Cardiac muscle cell (in vitro differentiated cells and primary cell): Measurements from ENCODE around the gene ERC1. TPM values are rescaled to one million over a fixed set of nuclear protein-coding genes. Genes with fewer than 3 reads are reported as not detected.
A peak's percentile ranks its signal among the peaks of the same experiment; 100 is the strongest.
"Not testable (repeated sequence)": the region's sequence is repeated elsewhere in the genome, so short reads cannot be mapped to it uniquely, and the experiment has no call there.

Source experiments
- DNase-seq, 2 donors: peaks; one replicate each; pipeline versions ENCODE4 v3.0.0 to v3.0.0-alpha.2; 2010 to 2017; ENCODE audit warnings: low read depth in 1 of 2, low spot score in 1 of 2
- H3K27ac ChIP-seq: fragments of 200-600 bp; sonication (generic); 2 replicates; pipeline ENCODE4 v1.5.1; 2016
- H3K27me3 ChIP-seq: fragments of 200-600 bp; sonication (generic); 2 replicates; pipeline ENCODE4 v1.6.0; 2016; ENCODE audit warnings: control low read depth
- H3K36me3 ChIP-seq: fragments of 200-600 bp; sonication (generic); 2 replicates; pipeline ENCODE4 v1.5.1; 2016; ENCODE audit warnings: control low read depth
- H3K4me1 ChIP-seq: fragments of 200-600 bp; sonication (generic); 2 replicates; pipeline ENCODE4 v1.8.1; 2017; ENCODE audit warnings: low read depth, mild to moderate bottlenecking, mixed run types
- H3K4me3 ChIP-seq: fragments of 200-600 bp; sonication (generic); 2 replicates; pipeline ENCODE4 v1.5.1; 2016; ENCODE audit warnings: mild to moderate bottlenecking
- H3K9me3 ChIP-seq: fragments of 200-600 bp; sonication (generic); 2 replicates; pipeline ENCODE4 v1.5.1; 2017; ENCODE audit warnings: low read depth, mild to moderate bottlenecking, control low read depth
- polyA plus RNA-seq: library from polyadenylated mRNA; unstranded; fragments of >200 nt; fragmentation: Nextera tagmentation; extraction: Ambion mirVana; gene quantifications from 2 replicates; pipeline ENCODE4 v1.2.1, GENCODE V29; 2016
- total RNA-seq: library from RNA; depleted of rRNA; stranded (reverse); fragments of >200 nt; gene quantifications from 2 replicates; pipeline ENCODE4 v1.2.3, GENCODE V29; 2016
- TF ChIP-seq, protein P1 (sequence below): IDR thresholded peaks from 2 replicates; pipeline ENCODE4 v1.5.1; 2012; ENCODE audit warnings: low read depth, mild to moderate bottlenecking, low read length

The ERC1 gene
- total and polyA plus RNA-seq, 2 experiments from 2014 or later = 34.1 to 46.3 TPM

- Histone ChIP-seq H3K27ac (no peak overlapping the region), H3K9me3 (no peaks in the 10 kb centered on the region), H3K4me3 (no peak overlapping the region), H3K36me3 (no peaks in the 10 kb centered on the region), H3K4me1 (no peaks in the 10 kb centered on the region), H3K27me3 (no peaks in the 10 kb centered on the region)
- DNase-seq = no peak
- TF ChIP-seq, protein P1, sequence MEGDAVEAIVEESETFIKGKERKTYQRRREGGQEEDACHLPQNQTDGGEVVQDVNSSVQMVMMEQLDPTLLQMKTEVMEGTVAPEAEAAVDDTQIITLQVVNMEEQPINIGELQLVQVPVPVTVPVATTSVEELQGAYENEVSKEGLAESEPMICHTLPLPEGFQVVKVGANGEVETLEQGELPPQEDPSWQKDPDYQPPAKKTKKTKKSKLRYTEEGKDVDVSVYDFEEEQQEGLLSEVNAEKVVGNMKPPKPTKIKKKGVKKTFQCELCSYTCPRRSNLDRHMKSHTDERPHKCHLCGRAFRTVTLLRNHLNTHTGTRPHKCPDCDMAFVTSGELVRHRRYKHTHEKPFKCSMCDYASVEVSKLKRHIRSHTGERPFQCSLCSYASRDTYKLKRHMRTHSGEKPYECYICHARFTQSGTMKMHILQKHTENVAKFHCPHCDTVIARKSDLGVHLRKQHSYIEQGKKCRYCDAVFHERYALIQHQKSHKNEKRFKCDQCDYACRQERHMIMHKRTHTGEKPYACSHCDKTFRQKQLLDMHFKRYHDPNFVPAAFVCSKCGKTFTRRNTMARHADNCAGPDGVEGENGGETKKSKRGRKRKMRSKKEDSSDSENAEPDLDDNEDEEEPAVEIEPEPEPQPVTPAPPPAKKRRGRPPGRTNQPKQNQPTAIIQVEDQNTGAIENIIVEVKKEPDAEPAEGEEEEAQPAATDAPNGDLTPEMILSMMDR = no peak
These were observed 235.9 kb downstream of the ERC1 start for GRCh38 chr12:1226951-1227350.

GRCh38 chr12:1234073-1234472, 243.1 kb downstream of the ERC1 start:
- Histone ChIP-seq H3K27ac (no peak overlapping the region), H3K36me3 (peaks cover 9% of the 10 kb centered on the region), H3K9me3 (no peaks in the 10 kb centered on the region), H3K4me3 (no peak overlapping the region), H3K27me3 (no peaks in the 10 kb centered on the region), H3K4me1 (no peaks in the 10 kb centered on the region)
- DNase-seq = peak; percentile 14 to 18
- TF ChIP-seq, protein P1 = no peak

- peak in 1 of 2 donors; percentile 2 for DNase-seq
- H3K9me3 ChIP-seq = no peaks in the 10 kb centered on the region
- H3K36me3 ChIP-seq = no peaks in the 10 kb centered on the region
- no peak overlapping the region for H3K27ac ChIP-seq
- H3K4me3 ChIP-seq = no peak overlapping the region
- TF ChIP-seq, protein P1 = no peak
- H3K4me1 ChIP-seq = peaks cover 19% of the 10 kb centered on the region
- no peaks in the 10 kb centered on the region for H3K27me3 ChIP-seq
These were observed 255.6 kb downstream of the ERC1 start for GRCh38 chr12:1246637-1247036.

DNA sequence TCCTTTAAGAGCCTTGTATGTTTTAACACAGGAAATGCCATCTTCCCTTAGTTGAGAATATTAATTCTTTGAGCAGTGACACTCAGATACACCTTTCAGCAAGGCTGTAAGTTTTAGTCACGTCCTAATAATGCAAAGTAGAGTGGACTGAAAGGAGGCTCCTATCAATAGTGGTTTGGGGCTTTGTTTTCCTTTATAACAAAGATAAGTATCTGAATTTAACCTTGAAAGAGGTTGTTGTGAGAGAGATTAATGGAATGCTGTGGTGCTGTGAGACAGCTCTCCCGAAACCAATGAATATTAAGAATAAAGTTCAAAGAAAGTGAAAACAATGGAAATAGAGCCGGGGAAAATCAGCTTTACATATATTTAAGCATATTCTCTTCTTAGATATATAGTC, 259.6 kb downstream of the ERC1 start:
- Histone ChIP-seq H3K27ac (peak overlapping the region; percentile 52), H3K4me3 (no peak overlapping the region), H3K27me3 (no peaks in the 10 kb centered on the region), H3K4me1 (peaks cover 30% of the 10 kb centered on the region), H3K9me3 (no peaks in the 10 kb centered on the region), H3K36me3 (no peaks in the 10 kb centered on the region)
- no peak for DNase-seq
- TF ChIP-seq, protein P1 = no peak

GRCh38 chr12:1252758-1253157, 261.7 kb downstream of the ERC1 start:
- Histone ChIP-seq H3K27me3 (no peaks in the 10 kb centered on the region), H3K9me3 (no peaks in the 10 kb centered on the region), H3K36me3 (no peaks in the 10 kb centered on the region), H3K4me3 (no peak overlapping the region), H3K27ac (no peak overlapping the region), H3K4me1 (peaks cover 30% of the 10 kb centered on the region)
- TF ChIP-seq, protein P1 = no peak
- no peak for DNase-seq

- DNase-seq, H3K4me3 ChIP-seq, H3K27me3 ChIP-seq, H3K9me3 ChIP-seq, H3K36me3 ChIP-seq, H3K27ac ChIP-seq: not testable (repeated sequence)
- peaks cover 23% of the 10 kb centered on the region for H3K4me1 ChIP-seq
These were observed 264.1 kb downstream of the ERC1 start for GRCh38 chr12:1255125-1255524.

DNA sequence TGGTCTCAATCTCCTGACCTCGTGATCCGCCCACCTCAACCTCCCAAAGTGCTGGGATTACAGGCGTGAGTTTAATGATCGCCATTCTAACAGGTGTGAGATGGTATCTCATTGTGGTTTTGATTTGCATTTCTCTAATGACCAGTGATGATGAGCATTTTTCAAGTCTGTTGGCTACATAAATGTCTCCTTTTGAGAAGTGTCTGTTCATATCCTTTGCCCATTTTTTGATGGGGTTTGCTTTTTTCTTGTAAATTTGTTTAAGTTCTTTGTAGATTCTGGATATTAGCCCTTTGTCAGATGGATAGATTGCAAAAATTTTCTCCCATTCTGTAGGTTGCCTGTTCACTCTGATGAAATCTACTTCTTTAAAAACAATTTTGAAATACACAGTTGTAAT, 264.8 kb downstream of the ERC1 start:
- not testable (repeated sequence) for H3K4me3 ChIP-seq, H3K27ac ChIP-seq, H3K9me3 ChIP-seq, H3K27me3 ChIP-seq, H3K36me3 ChIP-seq, DNase-seq
- peaks cover 16% of the 10 kb centered on the region for H3K4me1 ChIP-seq
